ENCODE results near the gene PTPRJ.

The PTPRJ gene

DNA sequence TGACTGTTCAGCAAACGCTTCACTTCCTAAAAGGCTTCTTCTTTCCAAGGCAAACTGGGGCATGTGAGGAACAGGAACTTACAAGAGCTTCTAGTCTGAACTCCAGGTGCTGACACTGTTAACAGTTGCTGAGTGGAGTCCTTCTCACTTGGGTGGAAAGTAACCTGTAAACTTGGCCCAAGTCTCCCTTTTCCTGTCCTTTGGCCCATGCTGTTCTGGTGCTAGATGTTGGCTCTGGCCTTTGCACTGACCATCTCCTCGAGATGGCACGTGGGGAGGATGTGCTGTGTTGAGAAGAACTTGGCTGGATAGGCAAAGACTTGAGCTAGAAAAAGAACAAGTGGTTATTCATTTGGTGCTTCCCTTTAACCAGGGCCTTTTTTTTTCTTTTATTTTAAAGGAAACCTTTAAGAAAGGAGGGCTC lies 53.6 kb downstream of the PTPRJ start:
- Mint-ChIP-seq H3K4me3 (no peak overlapping the region), H3K27me3 (ENCODE audit: low read depth) (no peaks in the 10 kb centered on the region), H3K4me1 (peaks cover 58% of the 10 kb centered on the region), H3K27ac (no peak overlapping the region), H3K36me3 (ENCODE audit: low read depth) (no peaks in the 10 kb centered on the region), H3K9me3 (no peaks in the 10 kb centered on the region)
- TF ChIP-seq, protein P1, sequence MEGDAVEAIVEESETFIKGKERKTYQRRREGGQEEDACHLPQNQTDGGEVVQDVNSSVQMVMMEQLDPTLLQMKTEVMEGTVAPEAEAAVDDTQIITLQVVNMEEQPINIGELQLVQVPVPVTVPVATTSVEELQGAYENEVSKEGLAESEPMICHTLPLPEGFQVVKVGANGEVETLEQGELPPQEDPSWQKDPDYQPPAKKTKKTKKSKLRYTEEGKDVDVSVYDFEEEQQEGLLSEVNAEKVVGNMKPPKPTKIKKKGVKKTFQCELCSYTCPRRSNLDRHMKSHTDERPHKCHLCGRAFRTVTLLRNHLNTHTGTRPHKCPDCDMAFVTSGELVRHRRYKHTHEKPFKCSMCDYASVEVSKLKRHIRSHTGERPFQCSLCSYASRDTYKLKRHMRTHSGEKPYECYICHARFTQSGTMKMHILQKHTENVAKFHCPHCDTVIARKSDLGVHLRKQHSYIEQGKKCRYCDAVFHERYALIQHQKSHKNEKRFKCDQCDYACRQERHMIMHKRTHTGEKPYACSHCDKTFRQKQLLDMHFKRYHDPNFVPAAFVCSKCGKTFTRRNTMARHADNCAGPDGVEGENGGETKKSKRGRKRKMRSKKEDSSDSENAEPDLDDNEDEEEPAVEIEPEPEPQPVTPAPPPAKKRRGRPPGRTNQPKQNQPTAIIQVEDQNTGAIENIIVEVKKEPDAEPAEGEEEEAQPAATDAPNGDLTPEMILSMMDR (IDR thresholded peaks at IDR 0.05; ENCODE audit: unreplicated experiment in 3 of 3), result no peak

DNA sequence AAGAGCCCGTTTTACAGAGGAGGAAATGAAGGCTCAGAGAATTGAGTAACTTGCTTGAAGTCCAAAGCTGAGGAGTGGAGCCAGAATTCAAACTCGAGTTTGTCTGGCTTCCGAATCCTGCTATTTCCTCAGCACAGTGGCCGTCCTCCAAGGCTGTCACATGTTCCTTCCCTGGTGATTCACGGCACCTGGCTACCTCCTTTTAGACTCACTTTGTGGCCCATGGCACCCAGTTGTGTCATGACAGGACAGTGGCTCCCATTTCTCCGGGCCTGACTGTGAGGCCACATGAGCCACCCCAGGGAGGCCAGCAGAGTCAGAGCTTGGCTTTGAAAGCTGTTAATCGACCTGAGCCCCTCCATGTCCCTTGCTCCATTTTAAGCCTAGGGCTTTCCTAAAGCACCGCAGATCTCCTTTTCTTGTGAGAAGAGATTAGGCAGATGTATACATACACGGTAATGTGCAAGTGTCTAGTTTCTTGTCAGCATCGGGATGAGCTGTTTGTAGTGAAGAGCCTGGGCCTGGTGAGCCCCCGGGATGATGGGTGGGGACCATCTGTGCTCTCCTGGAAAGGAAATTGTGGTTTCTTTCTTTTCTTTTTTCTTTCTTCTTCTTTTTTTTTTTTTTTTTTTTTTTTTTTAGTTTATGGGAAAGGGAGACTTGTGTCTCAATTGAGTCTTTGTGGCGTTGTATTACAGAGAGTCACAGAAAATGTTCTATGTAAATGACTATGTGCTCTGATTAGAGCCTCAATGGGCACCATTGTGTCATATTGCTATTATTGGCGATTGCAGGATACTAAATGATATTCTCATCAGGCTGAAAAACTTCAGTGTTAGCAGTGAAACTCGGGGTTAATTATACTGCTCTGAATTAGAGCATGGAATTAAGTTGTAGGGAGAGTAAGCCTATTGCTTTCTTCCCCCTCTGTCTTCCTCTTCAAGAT lies 54.8 kb downstream of the PTPRJ start:
- Mint-ChIP-seq H3K27me3 (ENCODE audit: low read depth) (no peaks in the 10 kb centered on the region), H3K4me1 (peaks cover 46% of the 10 kb centered on the region), H3K9me3 (no peaks in the 10 kb centered on the region), H3K36me3 (ENCODE audit: low read depth) (no peaks in the 10 kb centered on the region), H3K27ac (peak overlapping the region; percentile 30 to 67 (median 50)), H3K4me3 (no peak overlapping the region)
- TF ChIP-seq, protein P1 (IDR thresholded peaks at IDR 0.05; ENCODE audit: unreplicated experiment in 3 of 3), result no peak

DNA sequence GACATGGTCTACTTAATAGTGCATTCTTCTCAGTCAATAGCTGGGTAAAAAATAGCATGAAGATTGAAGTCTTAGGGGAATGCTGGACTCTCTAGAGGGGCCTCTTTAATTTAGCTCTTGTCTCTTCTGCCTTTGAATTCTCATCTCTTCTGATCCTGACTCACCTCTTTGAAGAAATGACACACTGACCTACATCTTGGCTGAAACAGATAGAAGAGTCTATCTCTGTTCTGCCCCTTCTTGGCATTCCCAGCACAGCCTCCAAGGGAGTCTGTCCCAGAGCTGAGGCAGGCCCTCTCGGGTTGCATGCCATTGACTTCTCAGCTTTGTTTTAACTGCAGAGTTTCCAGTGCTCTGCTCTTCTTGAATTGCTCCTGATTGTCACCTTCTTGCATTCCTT lies 55.7 kb downstream of the PTPRJ start:
- Mint-ChIP-seq H3K9me3 (no peaks in the 10 kb centered on the region), H3K27ac (peak overlapping the region; percentile 50 to 67 (median 58))

DNA sequence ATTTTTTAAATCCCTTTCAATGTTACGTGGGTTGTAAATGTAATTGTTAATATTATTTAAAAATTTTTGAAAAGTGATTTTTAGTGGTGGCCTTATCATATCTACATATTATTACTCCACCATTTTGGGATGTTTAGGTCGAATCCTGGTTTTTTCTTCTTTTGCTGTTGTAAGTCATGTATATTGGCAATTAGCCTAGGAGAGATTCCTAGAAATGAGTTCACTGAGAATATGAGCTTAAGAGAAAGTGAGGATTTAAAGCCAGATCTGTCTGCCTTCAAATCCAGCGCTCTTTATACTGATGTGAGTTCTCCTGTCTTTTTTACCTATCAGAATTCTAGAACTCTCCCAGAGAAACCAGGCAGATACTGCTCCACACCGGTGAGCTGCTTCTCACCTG lies 56.1 kb downstream of the PTPRJ start:
- peak overlapping the region; percentile 36 to 67 (median 58) for H3K27ac Mint-ChIP-seq
- H3K9me3 Mint-ChIP-seq, result no peaks in the 10 kb centered on the region
- H3K36me3 Mint-ChIP-seq (ENCODE audit: low read depth), result no peaks in the 10 kb centered on the region
- peaks cover 41% of the 10 kb centered on the region for H3K4me1 Mint-ChIP-seq
- no peaks in the 10 kb centered on the region for H3K27me3 Mint-ChIP-seq (ENCODE audit: low read depth)
- TF ChIP-seq, protein P1 (IDR thresholded peaks at IDR 0.05; ENCODE audit: unreplicated experiment in 3 of 3), result no peak
- H3K4me3 Mint-ChIP-seq, result no peak overlapping the region

More for the DNA sequence above, 55.7 kb downstream of the PTPRJ start:
- Mint-ChIP-seq H3K4me1 (peaks cover 44% of the 10 kb centered on the region), H3K4me3 (no peak overlapping the region), H3K27me3 (ENCODE audit: low read depth) (no peaks in the 10 kb centered on the region), H3K36me3 (ENCODE audit: low read depth) (no peaks in the 10 kb centered on the region)
- TF ChIP-seq, protein P1 (IDR thresholded peaks at IDR 0.05; ENCODE audit: unreplicated experiment in 3 of 3), result no peak

DNA sequence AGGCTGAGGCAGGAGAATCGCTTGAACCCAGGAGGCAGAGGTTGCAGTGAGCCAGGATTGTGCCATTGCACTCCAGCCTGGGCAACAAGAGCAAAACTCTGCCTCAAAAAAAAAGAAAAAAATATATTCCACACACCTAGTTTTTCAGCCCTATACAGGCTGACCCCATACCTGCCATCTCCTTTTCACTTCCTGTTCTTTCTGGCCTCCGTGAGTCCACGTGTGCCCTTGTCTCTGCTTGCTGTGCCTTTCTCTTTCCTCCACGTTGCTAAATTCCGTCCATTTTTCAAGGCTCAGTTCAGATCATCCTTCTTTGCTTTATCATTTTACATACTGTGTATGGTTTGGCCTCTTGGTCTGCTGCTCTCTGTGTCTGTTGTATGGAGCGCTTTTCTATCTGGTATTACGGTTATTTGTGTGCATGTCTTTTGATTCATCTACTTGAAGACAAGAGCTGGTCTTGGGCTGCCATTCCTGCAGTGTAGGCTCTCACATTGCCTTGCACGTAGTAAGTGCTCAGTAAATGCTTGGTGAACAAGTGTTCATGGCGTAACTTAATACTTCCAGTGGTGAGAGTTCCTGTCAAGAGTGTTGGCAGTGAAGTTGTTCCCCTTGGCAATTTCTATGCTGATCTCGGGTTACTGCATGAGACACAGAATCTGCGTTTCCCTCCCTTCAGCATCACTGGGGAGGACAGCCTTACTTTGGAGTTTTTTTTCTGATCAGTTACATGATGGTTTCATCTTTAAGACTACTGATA lies 57.5 kb downstream of the PTPRJ start:
- no peaks in the 10 kb centered on the region for H3K9me3 Mint-ChIP-seq

More for the DNA sequence above, 57.5 kb downstream of the PTPRJ start:
- Mint-ChIP-seq H3K4me1 (peaks cover 37% of the 10 kb centered on the region), H3K27ac (peak overlapping the region in 1 of 3 experiments; percentile 15), H3K4me3 (no peak overlapping the region), H3K36me3 (ENCODE audit: low read depth) (no peaks in the 10 kb centered on the region), H3K27me3 (ENCODE audit: low read depth) (no peaks in the 10 kb centered on the region)
- TF ChIP-seq, protein P1 (IDR thresholded peaks at IDR 0.05; ENCODE audit: unreplicated experiment in 3 of 3), result no peak

All from nephron (organoid).